ENCODE results near the gene PRKRA. TPM values are rescaled to one million over a fixed set of nuclear protein-coding genes. Genes with fewer than 3 reads are reported as not detected.

PRKRA gene
- total and polyA plus RNA-seq, 2 of the 13 experiments (the other 11 are each of a cell fraction or from before 2014, with no cell fraction given): 53.1 to 74.7 TPM

Other genes with a start within 250 kb of the PRKRA start
- 1.1 and 1.2 TPM in 2 replicates for gene PJVK, start 203 bp upstream of the PRKRA start, total RNA-seq (2016; rRNA removed; fragmentation: Illumina TruSeq; extraction: Trizol)
- 2.6 and 3.0 TPM in 2 replicates for gene PJVK, start 203 bp upstream of the PRKRA start, polyA plus RNA-seq (2011; rRNA removed)
- gene FKBP7, start 27.4 kb upstream of the PRKRA start, total RNA-seq (2016; rRNA removed; fragmentation: Illumina TruSeq; extraction: Trizol): 9.7 and 14.8 TPM in 2 replicates
- 9.5 and 12.4 TPM in 2 replicates for gene FKBP7, start 27.4 kb upstream of the PRKRA start, polyA plus RNA-seq (2011; rRNA removed)
- 23.1 and 26.8 TPM in 2 replicates for gene PLEKHA3, start 29.3 kb upstream of the PRKRA start, total RNA-seq (2016; rRNA removed; fragmentation: Illumina TruSeq; extraction: Trizol)
- gene PLEKHA3, start 29.3 kb upstream of the PRKRA start, polyA plus RNA-seq (2011; rRNA removed): 8.6 and 11.7 TPM in 2 replicates